ENCODE data around the gene VTI1B.
A peak's percentile ranks its signal among the peaks of the same experiment; 100 is the strongest.
"Not testable (repeated sequence)": the region's sequence is repeated elsewhere in the genome, so short reads cannot be mapped to it uniquely, and the experiment has no call there.

Gene VTI1B

DNA sequence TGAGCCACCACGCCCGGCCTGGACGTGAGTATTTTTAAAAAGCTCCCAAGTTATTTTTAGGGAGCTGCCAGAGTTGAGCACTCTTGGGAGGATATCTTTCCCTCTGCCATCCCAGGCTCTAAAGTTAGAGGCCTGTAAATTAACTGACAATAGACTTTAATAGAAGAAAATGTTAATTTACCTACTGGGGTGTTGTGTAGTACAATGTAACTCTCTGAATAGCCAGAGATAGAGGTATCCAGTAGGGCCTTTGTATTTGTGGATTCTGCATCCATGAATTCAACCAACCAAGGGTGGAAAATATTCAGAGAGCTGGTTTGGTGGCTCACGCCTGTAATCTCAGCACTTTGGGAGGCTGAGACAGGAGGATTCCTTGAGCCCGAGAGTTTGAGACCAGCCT, 66.8 kb downstream of the VTI1B start:
- H3K4me1 Mint-ChIP-seq: peaks cover 44% of the 10 kb centered on the region
- no peak for DNase-seq
- H3K27ac Mint-ChIP-seq: no peak overlapping the region
- peaks cover 39% of the 10 kb centered on the region for H3K27me3 Mint-ChIP-seq (ENCODE audit: low read depth, poor library complexity)
- H3K9me3 Mint-ChIP-seq: peaks cover 4% of the 10 kb centered on the region
- H3K36me3 Mint-ChIP-seq (ENCODE audit: low read depth): no peaks in the 10 kb centered on the region
- TF ChIP-seq, protein P1, sequence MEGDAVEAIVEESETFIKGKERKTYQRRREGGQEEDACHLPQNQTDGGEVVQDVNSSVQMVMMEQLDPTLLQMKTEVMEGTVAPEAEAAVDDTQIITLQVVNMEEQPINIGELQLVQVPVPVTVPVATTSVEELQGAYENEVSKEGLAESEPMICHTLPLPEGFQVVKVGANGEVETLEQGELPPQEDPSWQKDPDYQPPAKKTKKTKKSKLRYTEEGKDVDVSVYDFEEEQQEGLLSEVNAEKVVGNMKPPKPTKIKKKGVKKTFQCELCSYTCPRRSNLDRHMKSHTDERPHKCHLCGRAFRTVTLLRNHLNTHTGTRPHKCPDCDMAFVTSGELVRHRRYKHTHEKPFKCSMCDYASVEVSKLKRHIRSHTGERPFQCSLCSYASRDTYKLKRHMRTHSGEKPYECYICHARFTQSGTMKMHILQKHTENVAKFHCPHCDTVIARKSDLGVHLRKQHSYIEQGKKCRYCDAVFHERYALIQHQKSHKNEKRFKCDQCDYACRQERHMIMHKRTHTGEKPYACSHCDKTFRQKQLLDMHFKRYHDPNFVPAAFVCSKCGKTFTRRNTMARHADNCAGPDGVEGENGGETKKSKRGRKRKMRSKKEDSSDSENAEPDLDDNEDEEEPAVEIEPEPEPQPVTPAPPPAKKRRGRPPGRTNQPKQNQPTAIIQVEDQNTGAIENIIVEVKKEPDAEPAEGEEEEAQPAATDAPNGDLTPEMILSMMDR (IDR thresholded peaks at IDR 0.05): no peak
- no peak overlapping the region for H3K4me3 Mint-ChIP-seq

DNA sequence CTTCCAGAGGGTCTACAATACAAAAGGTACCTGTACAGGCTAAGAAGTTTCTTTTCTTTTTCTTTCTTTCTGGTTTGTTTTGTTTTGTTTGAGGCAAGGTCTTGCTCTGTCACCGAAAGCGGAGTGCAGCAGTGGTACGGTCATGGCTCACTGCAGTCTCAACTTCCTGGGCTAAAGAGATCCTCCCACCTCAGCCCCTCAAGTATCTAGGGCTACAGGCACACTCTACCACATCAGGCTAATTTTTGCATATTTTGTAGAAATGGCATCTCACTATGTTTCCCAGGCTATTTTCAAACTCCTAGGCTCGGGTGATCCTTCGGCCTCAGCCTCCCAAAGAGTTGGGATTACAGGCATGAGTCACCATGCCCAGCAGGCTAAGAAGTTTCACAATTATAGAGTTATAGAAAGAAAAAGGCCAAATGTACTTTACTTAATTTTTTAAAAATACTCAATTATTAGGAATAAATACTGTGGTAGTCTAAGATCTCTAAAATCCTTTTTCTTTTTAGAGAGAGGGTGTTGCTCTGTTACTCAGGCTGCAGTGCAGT, 71.4 kb downstream of the VTI1B start:
- TF ChIP-seq, protein P1 (IDR thresholded peaks at IDR 0.05): no peak
- Mint-ChIP-seq H3K27me3 (ENCODE audit: low read depth, poor library complexity) (peaks cover 24% of the 10 kb centered on the region), H3K9me3 (peaks cover 25% of the 10 kb centered on the region), H3K4me3 (peak overlapping the region; percentile 45), H3K36me3 (ENCODE audit: low read depth) (peaks cover 6% of the 10 kb centered on the region), H3K4me1 (peaks cover 35% of the 10 kb centered on the region), H3K27ac (peak overlapping the region; percentile 56)
- DNase-seq: peak; percentile 14

DNA sequence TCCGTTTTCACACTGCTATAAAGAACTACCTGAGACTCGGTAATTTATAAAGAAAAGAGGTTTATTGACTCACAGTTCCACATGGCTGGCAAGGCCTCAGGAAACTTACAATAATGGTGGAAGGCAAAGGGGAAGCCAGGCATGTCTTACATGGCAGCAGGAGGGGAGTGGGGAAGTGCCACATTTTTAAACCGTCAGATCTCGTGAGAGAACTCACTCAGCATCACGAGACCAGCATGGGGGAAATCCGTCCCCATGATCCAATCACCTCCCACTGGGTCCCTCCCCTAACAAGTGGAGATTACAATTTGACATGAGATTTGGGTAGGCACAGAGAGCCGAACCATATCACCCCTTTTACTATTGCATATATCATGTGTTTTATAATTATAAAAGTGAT, 72.4 kb downstream of the VTI1B start:
- H3K9me3 Mint-ChIP-seq: peaks cover 25% of the 10 kb centered on the region
- DNase-seq: no peak
- H3K4me1 Mint-ChIP-seq: peaks cover 38% of the 10 kb centered on the region
- peaks cover 20% of the 10 kb centered on the region for H3K27me3 Mint-ChIP-seq (ENCODE audit: low read depth, poor library complexity)
- TF ChIP-seq, protein P1 (IDR thresholded peaks at IDR 0.05): no peak
- no peak overlapping the region for H3K27ac Mint-ChIP-seq
- peak overlapping the region; percentile 10 for H3K4me3 Mint-ChIP-seq
- peaks cover 6% of the 10 kb centered on the region for H3K36me3 Mint-ChIP-seq (ENCODE audit: low read depth)

DNA sequence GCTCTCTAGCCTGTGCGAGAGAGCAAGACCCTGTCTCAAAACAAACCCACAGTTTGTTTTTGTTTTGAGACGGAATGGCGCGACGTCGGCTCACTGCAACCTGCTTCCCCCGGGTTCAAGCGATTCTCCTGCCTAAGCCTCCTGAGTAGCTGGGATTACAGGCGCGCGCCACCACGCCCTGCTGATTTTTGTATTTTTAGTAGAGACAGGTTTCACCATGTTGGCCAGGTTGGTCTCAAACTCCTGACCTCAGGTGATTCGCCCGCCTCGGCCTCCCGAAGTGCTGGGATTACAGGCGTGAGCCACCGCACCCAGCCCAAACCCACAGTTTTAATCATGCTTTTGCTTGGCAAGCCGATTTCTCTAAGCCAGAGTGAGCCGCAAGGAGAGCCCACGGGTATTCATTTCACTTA, 73.9 kb downstream of the VTI1B start:
- DNase-seq, H3K27ac Mint-ChIP-seq: not testable (repeated sequence)
- Mint-ChIP-seq H3K27me3 (ENCODE audit: low read depth, poor library complexity) (peaks cover 10% of the 10 kb centered on the region), H3K4me1 (peaks cover 38% of the 10 kb centered on the region), H3K36me3 (ENCODE audit: low read depth) (peaks cover 15% of the 10 kb centered on the region), H3K9me3 (peaks cover 25% of the 10 kb centered on the region), H3K4me3 (peak overlapping the region; percentile 92)

DNA sequence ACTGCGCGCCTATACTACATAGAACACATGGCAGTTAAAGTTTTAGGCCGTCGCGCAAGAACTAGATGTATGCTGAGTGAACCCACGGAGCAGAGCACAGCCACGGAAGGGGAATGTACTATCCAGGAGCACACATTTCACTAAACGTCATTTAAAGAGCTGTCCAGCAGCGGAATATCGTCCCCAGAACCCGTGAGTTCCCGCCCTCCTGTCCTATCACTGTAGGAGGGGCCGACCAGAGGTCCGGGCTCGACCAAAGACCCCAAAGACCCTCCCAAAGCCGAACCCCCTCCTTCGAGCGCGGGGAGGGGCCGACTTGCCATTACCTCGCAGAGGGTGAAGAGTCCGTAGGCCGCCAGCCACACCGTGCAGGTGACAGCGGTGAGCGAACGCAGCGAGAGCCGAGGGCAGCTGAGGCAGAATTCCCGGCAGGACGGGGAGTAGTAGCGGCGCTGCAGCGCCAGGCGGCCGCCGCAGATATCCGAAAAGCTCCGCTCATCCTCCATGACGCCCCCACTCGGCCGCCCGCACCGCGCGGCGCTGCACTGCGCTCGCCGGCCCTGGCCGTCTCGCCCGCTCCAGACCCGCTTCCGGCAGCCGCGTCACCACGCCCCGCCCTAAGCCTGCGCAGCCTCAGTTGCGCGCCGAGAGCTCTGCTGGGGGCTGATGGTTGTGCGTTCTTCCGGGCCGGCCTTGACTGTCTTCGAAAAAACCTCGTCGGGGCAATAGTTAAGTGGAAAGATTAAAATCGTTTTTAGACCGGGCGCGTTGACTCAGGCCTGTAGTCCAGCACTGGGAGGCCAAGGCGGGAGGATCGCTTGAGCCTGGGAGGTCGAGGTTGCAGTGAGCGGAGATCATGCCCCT, 74.5 kb downstream of the VTI1B start, which contains the start of gene PIGH:
TSS of gene PIGH (minus strand) at position 571 of the 864 bp plus-strand sequence. CDS start at position 506, 65 bp downstream.
- Mint-ChIP-seq H3K9me3 (peaks cover 25% of the 10 kb centered on the region), H3K27me3 (ENCODE audit: low read depth, poor library complexity) (peaks cover 8% of the 10 kb centered on the region), H3K36me3 (ENCODE audit: low read depth) (peaks cover 20% of the 10 kb centered on the region), H3K27ac (peak within 1 kb of the TSS; percentile 68), H3K4me3 (peak within 1 kb of the TSS; percentile 92), H3K4me1 (peaks cover 36% of the 10 kb centered on the region)
- peak; percentile 92 for DNase-seq
- TF ChIP-seq, protein P1 (IDR thresholded peaks at IDR 0.05): peak; percentile 55

Measured in nephron progenitor cell (in vitro differentiated cells).